A673 (cell line): Measurements from ENCODE around the gene UNC5A. TPM values are rescaled to one million over a fixed set of nuclear protein-coding genes. Genes with fewer than 3 reads are reported as not detected.

Experiments used
- BruUV-seq: library from RNA; stranded (reverse); fragments of 400-500 nt; replicated peaks from 2 replicates; lab custom pipeline; 2021; lab: Mats Ljungman, UMichigan
- CTCF ChIA-PET: fragments of 300-600 bp; sonication (Branson Sonifier 250); formaldehyde crosslinking; loops from one replicate; lab custom pipeline; 2022; ENCODE audit warnings: antibody characterized with exemption; lab: Charles Lee
- POLR2A ChIA-PET: fragments of 300-600 bp; sonication (Branson Sonifier 250); formaldehyde crosslinking; loops from one replicate; lab custom pipeline; 2022; ENCODE audit warnings: antibody characterized with exemption; ENCODE audit not compliant: low non-redundant PET; lab: Charles Lee
- DNase-seq: peaks from one replicate; pipeline ENCODE4 v3.0.0-alpha.2; 2015; ENCODE audit warnings: low spot score
- H3K27ac ChIP-seq: fragments of 200-600 bp; sonication (generic); 2 replicates; pipeline ENCODE4 v1.5.1; 2016; ENCODE audit warnings: mixed run types, low read depth, mild to moderate bottlenecking, mixed read lengths, antibody characterized with exemption, low read length; ENCODE audit not compliant: poor library complexity, severe bottlenecking
- H3K27me3 ChIP-seq: fragments of 200-600 bp; sonication (generic); replicated peaks from 2 replicates; pipeline ENCODE4 v1.6.1; 2017; ENCODE audit warnings: mixed run types, low read depth, mild to moderate bottlenecking, mixed read lengths, antibody characterized with exemption, low read length; ENCODE audit not compliant: insufficient read depth, poor library complexity
- H3K36me3 ChIP-seq: fragments of 200-600 bp; sonication (generic); 2 replicates; pipeline ENCODE4 v1.6.1; 2016; ENCODE audit warnings: mixed run types, mild to moderate bottlenecking, mixed read lengths, antibody characterized with exemption, low read length; ENCODE audit not compliant: insufficient read depth, poor library complexity, severe bottlenecking
- H3K4me1 ChIP-seq: fragments of 200-600 bp; sonication (generic); 2 replicates; pipeline ENCODE4 v1.6.1; 2017; ENCODE audit warnings: mixed run types, mild to moderate bottlenecking, mixed read lengths, antibody characterized with exemption, low read length; ENCODE audit not compliant: insufficient read depth, poor library complexity, severe bottlenecking
- H3K4me3 ChIP-seq: fragments of 200-600 bp; sonication (generic); 2 replicates; pipeline ENCODE4 v1.5.1; 2016; ENCODE audit warnings: low read depth, mixed run types, mild to moderate bottlenecking, mixed read lengths, low read length; ENCODE audit not compliant: poor library complexity, severe bottlenecking
- H3K9me3 ChIP-seq: fragments of 200-600 bp; sonication (generic); 2 replicates; pipeline ENCODE4 v1.6.1; 2016; ENCODE audit warnings: mixed run types, low read depth, mild to moderate bottlenecking, mixed read lengths, antibody characterized with exemption, low read length; ENCODE audit not compliant: poor library complexity, severe bottlenecking
- EZH2 ChIP-seq: fragments of 200-600 bp; sonication (generic); IDR thresholded peaks from 2 replicates; pipeline ENCODE4 v1.6.1; 2017; ENCODE audit warnings: borderline replicate concordance, low read depth, mild to moderate bottlenecking, mixed read lengths, antibody characterized with exemption, low read length; ENCODE audit not compliant: poor library complexity, severe bottlenecking
- intact Hi-C: fragments of 100-400 bp; cut with micrococcal nuclease; formaldehyde crosslinking; loops from one replicate; pipeline ENCODE4 v1.10.0; 2022; ENCODE audit not compliant: unreplicated experiment
- total RNA-seq: library from RNA; stranded (reverse); gene quantifications from 2 replicates; pipeline ENCODE4 v1.2.3, GENCODE V29; 2021
- TF ChIP-seq, protein P1 (sequence below): fragments of 300-800, 200-600 bp; sonication (generic); conservative IDR thresholded peaks from 2 replicates; pipeline ENCODE4 v1.5.1; 2017; ENCODE audit warnings: low read depth, mild to moderate bottlenecking, antibody characterized with exemption, low read length, moderate library complexity, mixed read lengths

The UNC5A gene
- total RNA-seq, 1 experiment from 2014 or later: 7.5 TPM

DNA sequence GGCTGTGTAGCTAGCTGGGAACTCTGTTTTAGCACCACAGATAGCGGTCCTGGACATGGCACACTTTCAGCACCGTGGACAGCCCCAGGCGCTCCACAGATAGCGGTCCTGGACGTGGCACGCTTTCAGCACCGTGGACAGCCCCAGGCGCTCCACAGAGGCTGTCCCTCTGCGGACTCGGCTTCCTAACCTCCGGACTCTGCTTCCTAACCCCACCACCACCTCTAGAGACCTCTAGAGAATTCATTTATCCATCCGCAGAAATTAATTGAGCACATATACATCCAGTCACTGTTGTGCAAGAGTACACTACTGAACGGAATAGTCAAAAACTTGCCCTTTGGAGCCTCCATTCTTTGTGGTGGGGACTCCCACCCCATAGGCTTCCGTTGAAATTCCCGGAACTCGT lies 27.4 kb downstream of the UNC5A start:
- H3K9me3 ChIP-seq: no peaks in the 10 kb centered on the region
- no peaks in the 10 kb centered on the region for H3K27me3 ChIP-seq
- no peak overlapping the region for H3K27ac ChIP-seq
- intact Hi-C loops: no loop called here
- H3K4me1 ChIP-seq: no peaks in the 10 kb centered on the region
- TF ChIP-seq, protein P1, sequence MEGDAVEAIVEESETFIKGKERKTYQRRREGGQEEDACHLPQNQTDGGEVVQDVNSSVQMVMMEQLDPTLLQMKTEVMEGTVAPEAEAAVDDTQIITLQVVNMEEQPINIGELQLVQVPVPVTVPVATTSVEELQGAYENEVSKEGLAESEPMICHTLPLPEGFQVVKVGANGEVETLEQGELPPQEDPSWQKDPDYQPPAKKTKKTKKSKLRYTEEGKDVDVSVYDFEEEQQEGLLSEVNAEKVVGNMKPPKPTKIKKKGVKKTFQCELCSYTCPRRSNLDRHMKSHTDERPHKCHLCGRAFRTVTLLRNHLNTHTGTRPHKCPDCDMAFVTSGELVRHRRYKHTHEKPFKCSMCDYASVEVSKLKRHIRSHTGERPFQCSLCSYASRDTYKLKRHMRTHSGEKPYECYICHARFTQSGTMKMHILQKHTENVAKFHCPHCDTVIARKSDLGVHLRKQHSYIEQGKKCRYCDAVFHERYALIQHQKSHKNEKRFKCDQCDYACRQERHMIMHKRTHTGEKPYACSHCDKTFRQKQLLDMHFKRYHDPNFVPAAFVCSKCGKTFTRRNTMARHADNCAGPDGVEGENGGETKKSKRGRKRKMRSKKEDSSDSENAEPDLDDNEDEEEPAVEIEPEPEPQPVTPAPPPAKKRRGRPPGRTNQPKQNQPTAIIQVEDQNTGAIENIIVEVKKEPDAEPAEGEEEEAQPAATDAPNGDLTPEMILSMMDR: no peak
- no peak for TF ChIP-seq EZH2
- ChIA-PET CTCF (no interaction called here), POLR2A (no interaction called here)
- DNase-seq: peak; percentile 75
- no TSS peak for BruUV-seq
- H3K4me3 ChIP-seq: no peak overlapping the region
- no peaks in the 10 kb centered on the region for H3K36me3 ChIP-seq

- Histone ChIP-seq H3K4me1 (no peaks in the 10 kb centered on the region), H3K27me3 (no peaks in the 10 kb centered on the region), H3K27ac (no peak overlapping the region), H3K36me3 (no peaks in the 10 kb centered on the region), H3K4me3 (no peak overlapping the region), H3K9me3 (no peaks in the 10 kb centered on the region)
- intact Hi-C loops: no loop called here
- BruUV-seq: no TSS peak
- DNase-seq: no peak
- no peak for TF ChIP-seq EZH2
- TF ChIP-seq, protein P1: no peak
- ChIA-PET POLR2A (no interaction called here), CTCF (no interaction called here)
These were observed 33.3 kb downstream of the UNC5A start for GRCh38 chr5:176843673-176844072.

- H3K4me1 ChIP-seq: no peaks in the 10 kb centered on the region
- intact Hi-C loops: no loop called here
- H3K27me3 ChIP-seq: no peaks in the 10 kb centered on the region
- H3K36me3 ChIP-seq: no peaks in the 10 kb centered on the region
- TF ChIP-seq, protein P1: no peak
- TF ChIP-seq EZH2: no peak
- ChIA-PET CTCF (no interaction called here), POLR2A (no interaction called here)
- no peak for DNase-seq
- no peaks in the 10 kb centered on the region for H3K9me3 ChIP-seq
- no TSS peak for BruUV-seq
- no peak overlapping the region for H3K27ac ChIP-seq
- no peak overlapping the region for H3K4me3 ChIP-seq
These were observed 33.9 kb downstream of the UNC5A start for GRCh38 chr5:176844281-176844680.
